Colon (tissue), 2 donors: Measurements from ENCODE around the gene C18orf63.
"Not testable (repeated sequence)": the region's sequence is repeated elsewhere in the genome, so short reads cannot be mapped to it uniquely, and the experiment has no call there.

Source experiments
- FAIRE-seq: peaks from 2 replicates; lab custom pipeline; 2012; peaks lifted over from hg19 to GRCh38; lab: Jason Lieb, UNC
- donor health status: control.
- donor health status: control.

The C18orf63 gene

DNA sequence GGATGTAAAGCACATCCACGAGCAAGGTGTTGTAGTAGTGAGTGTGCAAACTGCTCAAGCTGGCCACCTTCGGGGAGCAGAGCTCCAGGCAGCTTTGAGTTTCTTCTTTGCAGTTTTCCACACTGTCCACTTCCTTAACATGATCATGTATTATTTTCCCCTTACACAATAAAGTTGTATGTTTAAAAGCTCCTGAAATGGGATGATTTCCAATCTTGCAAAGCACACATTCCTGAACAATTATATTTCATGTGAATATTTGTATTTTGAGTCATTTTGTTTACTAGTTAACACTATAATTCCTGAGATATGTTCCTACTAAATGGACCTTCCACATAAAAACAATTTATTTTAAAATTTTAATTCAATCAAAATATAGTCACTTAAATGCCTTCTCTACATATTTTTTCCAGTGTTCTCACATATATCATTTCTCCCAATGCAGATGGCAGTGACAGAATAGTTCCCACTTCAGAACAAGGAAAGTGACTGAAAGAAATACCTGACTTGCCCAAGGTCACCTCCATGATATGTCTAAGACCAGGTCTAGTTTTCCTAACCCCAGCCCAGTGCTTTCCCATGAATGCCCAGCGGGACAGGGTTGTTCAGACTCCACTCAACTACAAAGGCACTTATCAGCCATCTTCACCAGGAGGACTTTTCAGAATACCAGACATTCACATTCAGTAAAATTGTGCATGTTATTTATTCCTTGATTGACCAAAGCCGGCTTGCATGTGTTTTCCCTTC lies 29.4 kb upstream of the C18orf63 start:
- no peak for FAIRE-seq

DNA sequence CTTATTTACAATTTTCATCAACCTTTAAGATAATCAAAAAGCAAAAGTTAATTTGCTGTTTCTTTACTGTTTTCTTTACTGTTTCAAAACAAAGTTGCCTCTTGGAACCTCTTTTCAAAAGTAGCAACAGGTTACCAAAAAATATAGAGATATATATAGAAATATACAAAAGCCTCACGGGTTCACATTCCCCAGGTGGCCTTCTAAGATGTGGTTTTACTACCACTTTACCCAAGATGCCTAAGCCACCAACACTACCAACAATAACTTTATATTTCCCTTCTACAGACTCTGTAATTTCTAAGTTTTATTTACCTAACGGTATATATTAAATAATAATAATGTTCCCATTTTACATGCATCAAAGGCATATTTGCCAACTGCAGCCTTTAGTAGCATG lies 28.8 kb upstream of the C18orf63 start:
- FAIRE-seq: no peak

DNA sequence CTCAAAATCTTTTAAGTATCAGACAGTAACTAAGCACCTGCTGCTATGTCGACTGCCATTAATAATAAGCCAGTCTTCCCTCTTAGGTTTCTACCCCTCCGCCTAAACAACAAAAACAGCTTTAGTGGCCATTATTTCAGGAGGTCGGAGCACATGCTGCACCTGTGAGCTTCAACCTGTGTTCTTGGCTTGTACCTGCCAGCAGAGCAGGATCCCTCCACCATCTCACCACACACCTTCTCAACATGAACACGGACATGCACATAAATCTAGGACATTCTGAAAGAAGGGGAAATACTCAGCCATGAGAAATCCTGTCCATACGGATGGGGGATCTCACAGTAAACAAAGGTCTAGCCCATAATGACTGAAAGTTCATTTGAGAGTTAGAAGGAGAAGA lies 27.6 kb upstream of the C18orf63 start:
- no peak for FAIRE-seq

DNA sequence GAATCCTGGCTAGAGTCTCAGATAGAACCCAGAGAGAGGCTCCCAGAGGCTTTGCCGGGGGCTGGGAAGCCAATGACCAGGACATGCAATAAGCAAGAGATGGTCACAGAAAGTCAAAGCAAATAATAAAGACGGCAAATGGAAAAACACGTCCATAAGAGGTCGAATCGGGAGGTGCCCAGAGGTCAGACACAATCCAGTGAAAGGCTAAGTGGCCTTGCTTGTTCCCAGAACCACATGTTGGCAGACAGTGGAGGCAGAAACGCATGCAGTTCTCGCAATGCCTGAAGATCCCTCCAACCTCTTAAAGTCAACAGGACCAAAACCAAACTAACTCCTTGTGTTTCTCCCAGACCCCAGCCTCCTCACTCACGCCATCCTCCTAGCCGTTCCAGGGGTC lies 26.9 kb upstream of the C18orf63 start:
- no peak for FAIRE-seq

DNA sequence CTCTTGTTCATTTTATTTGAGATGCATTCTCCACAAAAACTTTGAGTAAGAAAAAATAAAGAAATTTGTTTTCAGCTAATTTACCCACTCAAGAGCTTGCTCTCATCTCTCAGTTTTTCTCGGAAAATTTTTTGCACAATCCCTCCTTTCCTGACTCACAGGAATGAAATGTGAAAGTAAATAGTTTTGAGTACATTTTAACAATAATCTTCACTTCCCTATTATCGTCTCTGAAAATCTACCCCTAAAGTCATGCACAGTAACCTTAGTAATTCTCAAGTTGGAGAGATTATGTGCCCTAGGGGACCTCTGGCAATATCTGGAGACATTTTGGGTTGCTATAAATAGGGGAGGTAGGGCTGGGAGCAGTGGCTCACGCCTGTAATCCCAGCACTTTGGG lies 26.5 kb upstream of the C18orf63 start:
- FAIRE-seq: no peak

- FAIRE-seq: no peak
These were observed 25.6 kb upstream of the C18orf63 start for GRCh38 chr18:74290021-74290420.

GRCh38 chr18:74290794-74291471 lies 24.7 kb upstream of the C18orf63 start:
- FAIRE-seq: no peak

DNA sequence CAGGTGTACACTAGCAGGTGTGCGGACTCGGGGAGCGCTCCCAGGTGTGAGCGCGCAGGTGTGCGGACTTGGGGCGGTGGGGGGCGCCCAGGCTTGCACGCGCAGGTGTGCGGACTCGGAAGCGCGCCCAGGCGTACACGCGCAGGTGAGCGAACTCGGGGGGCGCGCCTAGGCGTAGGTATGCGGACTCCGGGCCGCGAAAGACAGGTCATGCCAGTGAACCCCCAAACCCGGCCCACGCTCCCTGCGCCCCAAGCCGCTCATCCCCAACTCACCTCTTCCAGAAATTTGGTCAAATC lies 24.2 kb upstream of the C18orf63 start:
- FAIRE-seq: no peak

DNA sequence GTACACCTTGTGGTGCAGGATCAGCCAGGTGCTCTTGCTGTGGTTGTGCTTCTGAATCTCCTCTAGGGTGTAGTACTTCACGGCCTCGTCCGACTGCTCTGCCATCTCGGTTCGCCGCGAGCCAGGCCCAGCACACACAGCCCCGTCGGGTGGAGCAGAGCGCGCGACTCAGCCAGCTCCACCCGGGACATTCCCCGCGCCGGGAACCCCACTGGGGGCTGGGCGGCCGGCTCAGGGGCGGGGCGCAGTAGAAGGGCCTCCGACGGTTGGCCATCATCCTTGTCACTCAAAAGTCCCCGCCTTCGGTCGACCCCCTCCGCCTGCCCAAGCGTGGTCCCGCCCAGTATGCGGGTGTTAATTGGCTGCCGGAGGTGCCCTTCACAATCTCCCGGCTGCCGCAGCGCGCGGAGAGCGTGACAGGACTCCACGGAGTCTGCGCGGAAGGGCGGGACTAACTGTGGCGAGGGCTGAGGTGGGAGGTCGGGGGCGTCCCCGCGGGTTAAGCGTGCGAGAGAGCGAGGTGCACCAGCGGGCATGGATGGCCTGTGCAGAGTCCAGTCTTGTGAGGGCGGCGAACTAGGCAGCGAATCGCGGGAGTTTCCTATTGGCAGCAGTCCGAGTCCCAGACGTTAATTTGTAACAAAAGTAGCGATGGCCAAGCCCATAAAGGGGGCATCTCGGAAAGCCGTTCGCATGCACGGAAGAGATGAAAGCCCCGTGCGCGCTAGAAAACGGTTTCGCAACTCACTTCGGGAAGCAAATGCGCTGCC lies 23.7 kb upstream of the C18orf63 start, which contains the start of gene CYB5A:
TSS of gene CYB5A (minus strand) at position 193 of the 770 bp plus-strand sequence. CDS start at position 105, 88 bp downstream.
- no peak for FAIRE-seq

GRCh38 chr18:74292541-74292858 lies 23.1 kb upstream of the C18orf63 start:
- FAIRE-seq: no peak

GRCh38 chr18:74292982-74293381 lies 22.7 kb upstream of the C18orf63 start:
- not testable (repeated sequence) for FAIRE-seq

DNA sequence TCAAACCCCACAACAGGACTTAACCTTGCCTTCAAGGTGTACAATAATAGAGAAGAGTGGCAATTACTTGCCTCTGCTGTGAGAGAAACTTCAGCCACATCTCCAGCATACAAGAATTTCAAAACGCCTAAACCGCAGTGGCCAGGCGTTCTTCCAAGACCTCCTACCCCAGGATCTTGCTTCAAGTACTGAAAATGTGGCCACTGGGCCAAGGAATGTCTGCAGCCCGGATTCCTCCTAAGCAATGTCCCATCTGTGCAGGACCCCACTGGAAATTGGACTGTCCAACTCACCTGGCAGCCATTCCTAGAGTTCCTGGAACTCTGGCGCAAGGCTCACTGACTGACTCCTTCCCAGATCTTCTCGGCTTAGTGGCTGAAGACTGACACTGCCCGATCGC lies 21.1 kb upstream of the C18orf63 start:
- FAIRE-seq: no peak

DNA sequence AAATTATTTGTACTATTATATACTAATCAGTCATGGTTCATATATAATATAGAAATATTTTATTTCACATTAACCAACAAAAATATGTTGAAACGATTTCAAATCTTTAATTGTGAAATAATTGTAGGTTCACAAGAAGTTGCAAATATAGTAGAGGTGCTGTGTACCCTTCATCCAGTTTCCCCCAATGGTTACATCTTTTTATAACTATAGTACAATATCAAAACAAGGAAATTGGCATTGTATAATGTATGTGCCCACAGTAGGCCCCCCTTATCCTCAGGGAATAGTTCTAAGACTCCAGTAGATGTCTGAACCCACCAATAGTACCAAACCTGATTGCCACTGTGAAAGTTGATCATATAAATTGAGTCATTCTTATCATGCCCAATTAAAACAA lies 16.5 kb upstream of the C18orf63 start:
- FAIRE-seq: no peak

GRCh38 chr18:74299746-74300145 lies 15.9 kb upstream of the C18orf63 start:
- no peak for FAIRE-seq

DNA sequence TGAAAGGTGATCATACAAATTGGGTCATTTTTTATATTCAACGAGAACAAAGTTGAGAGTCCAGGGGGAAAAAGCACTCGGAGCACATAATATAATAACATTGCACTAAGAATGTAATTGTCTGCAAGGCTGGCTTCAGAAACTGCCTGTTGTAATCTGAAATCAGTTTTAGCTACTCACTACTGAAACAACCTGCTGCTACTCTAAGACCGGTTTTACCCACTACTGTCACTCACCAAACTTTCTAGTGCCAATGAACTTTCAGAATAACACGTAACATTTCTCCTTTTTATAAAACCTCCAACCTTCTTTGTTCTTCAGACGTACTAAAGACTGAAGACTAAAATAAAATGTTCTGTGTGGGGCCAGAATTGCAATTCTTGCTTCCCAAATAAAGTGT lies 12.3 kb upstream of the C18orf63 start:
- FAIRE-seq: no peak

- no peak for FAIRE-seq
These were observed 11.7 kb upstream of the C18orf63 start for GRCh38 chr18:74303936-74304335.

GRCh38 chr18:74310411-74310810 lies 5.2 kb upstream of the C18orf63 start:
- FAIRE-seq: no peak

GRCh38 chr18:74311000-74311399 lies 4.6 kb upstream of the C18orf63 start:
- FAIRE-seq: no peak

GRCh38 chr18:74314759-74315463 lies 728 bp upstream of the C18orf63 start:
- FAIRE-seq: no peak

GRCh38 chr18:74316257-74317170 lies 875 bp downstream of the C18orf63 start:
- FAIRE-seq: no peak

GRCh38 chr18:74326231-74326630 lies 10.6 kb downstream of the C18orf63 start:
- no peak for FAIRE-seq

DNA sequence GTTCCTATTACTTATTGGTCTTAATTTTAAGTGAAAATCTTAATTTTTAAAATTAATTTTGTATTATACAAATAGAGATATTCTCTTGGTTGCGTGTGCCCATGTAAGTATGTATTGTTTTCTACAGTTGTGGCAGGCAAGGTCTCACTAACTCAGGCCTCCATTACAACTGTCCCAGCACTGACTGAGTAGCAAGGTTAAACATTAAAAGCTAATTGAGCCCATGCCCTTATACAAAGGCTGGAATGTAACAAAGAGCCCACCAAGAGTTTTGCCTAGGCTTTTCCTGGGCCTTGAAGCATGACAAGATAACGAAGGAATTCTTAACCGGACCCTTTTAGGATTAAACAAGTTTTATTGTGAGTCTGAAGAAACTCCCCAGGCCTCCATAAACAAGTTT lies 11.2 kb downstream of the C18orf63 start:
- not testable (repeated sequence) for FAIRE-seq
